Ureter (tissue), 1 donor: ENCODE data around the gene DYRK1A. TPM values are rescaled to one million over a fixed set of nuclear protein-coding genes. Genes with fewer than 3 reads are reported as not detected.

Source experiments
- DNase-seq: peaks from one replicate; pipeline ENCODE4 v3.0.0-alpha.2; 2020; ENCODE audit warnings: low spot score
- total RNA-seq: library from RNA; stranded (reverse); gene quantifications from one replicate; pipeline ENCODE4 v1.2.4, GENCODE V29; 2023
- donor health status: DM: yes; HTN: yes; CAD: no.

The DYRK1A gene
- total RNA-seq, 1 donor from 2014 or later, result 97.0 TPM

DNA sequence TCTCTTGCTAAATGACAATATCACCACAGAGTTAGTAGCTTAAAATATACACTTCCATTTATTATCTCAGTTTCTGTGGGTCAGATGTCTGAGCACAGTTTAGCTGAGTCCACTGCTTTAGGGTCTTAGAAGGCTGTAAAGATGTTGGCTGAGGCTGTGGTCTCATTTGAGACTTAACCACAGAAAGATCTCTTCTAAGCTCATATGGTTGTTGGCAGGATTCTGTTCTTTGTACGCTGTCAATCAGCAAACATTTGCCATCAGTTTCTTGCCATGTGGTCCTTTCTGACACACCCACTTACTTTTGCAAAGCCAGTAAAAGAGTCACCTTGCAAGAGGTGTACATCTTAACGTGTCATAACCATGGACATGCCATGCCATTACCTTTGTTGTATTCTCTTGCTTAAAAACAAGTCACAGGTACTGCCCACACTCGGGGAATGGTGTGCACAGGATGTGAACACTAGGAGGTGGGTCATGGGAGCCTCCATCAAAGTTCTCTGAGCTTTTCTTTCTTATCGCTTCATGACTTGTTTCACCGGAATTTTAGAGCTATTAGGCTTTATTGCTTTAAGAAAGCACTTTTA is 18.7 kb downstream of the DYRK1A start:
- DNase-seq, result no peak

DNA sequence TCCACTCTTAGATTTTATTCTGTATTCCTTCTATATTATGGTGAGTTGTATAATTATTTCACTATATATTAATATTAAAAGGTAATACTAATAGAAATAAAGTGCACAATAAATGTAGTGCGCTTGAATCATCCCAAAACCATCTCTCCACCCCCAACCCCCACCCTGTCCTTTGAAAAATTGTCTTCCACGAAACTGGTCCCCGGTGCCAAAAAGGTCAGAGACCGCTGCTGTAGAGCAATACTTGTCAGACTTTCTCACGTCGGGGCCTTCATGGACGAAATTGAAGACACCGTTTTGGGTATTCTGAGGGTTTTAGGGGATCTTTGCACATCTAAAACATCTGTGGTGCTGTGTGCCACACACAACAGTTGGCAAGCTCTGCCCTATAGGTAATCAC is 19.6 kb downstream of the DYRK1A start:
- DNase-seq, result no peak

DNA sequence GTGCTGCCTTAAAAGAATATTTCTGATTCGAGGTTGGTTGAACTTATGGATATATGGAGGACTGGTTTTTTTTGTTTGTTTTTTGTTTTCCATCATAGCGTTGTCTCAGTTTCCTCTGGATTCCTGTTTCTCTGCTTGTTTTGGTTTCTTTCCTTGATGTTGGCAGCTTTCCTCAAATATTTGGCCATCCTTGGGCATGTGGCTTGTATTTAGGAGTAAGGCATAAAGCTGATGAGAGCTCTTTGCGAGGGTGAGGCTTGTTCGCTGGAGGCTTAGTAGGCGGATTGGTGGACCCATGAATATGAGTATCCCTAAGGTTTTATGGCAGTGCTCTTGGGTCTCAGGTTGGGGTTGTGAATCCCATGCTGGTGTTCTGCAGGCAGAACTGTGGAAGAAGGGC is 22.9 kb downstream of the DYRK1A start:
- DNase-seq, result no peak

DNA sequence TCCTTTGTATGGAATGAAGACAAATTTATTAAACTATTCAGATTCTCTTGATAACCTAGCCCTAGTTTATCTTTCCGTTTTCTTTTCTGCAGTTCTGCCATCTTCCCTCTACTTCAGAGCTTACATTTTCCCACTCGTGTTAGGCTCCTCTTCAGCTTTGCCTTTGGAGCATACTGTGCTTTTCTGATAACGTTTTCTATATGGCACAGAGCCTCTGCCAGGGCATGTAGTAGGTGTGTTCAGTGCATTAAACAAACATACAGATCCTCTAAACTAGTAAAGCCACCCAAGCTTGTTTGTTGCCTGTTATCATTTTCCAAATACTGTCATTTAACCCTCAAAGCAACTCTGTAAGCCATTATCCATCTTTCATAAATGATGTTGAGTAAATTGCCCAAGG is 25.1 kb downstream of the DYRK1A start:
- DNase-seq, result no peak

DNA sequence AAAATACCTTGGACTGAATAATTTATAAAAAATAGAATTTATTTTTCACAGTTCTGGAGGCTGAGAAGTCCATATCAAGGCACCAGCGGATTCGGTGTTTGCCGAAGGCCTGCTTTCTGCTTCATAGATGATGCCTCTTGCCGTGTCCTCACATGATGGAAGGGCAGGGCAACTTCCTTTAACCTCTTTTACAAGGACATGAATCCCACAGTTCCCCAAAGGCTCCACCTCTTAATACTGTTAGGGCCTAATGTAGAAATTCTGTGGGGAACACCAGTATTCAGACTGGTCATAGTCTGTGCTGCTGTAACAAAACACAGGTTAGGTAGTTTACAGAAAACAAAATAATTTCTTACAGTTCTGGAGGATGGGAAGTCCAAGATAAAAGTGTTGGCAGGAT is 25.9 kb downstream of the DYRK1A start:
- no peak for DNase-seq

DNA sequence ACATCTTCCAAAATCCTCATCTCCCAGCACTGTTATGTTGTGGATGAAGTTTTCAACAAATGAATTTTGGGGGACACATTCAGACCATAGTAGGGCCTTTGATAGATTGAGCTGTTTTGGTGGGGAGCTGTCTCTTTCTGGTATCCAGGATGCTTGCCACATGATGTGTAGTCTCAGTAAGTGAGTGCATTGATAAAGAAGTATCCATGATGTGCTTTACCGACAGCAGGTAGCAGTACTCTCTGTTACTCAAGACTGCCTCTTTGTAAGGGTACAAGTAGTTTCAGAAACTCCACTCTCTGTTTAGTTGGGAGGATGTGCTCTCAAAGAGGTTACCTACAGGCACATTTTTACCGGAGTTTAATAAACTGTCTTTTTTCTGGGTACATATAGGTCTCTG is 26.5 kb downstream of the DYRK1A start:
- DNase-seq, result no peak

DNA sequence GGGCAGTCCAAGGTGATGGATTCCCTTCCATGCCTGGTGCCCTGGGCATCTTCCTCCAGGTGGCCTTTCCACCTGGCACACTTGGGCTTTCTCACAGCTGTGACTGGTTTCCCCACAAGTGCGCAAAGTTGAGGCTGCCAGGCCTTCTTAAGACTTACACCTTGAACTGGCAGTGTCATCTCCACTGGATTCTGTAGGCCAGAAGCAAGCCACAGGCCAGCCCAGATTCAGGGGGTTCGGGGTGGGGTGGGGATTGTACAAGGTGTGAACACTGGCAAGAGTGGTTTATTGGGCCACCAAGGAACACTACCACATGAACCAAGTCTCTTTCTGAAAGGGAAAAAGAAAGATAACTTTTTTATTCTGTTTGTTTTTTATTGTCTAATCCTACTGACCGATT is 27.2 kb downstream of the DYRK1A start:
- DNase-seq, result no peak

DNA sequence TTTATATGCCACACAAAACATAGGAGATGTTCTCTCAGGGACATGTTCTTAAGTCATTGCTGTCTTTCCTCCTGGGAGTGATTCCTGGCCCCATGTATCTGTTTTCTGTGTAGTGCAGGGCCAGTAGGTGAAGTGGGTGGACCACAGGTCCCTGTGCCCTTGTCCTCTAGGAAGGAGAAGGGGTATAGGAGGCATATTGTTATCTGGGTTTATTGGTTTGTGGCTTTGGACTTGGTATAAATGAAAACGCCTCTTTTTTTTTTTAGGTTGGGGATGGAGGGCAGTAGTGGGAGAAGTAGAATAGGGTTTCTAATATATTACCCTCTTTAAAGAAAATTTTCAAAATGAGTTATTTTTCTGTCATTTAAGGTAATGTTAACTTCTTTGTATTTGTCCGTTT is 29.4 kb downstream of the DYRK1A start:
- no peak for DNase-seq

DNA sequence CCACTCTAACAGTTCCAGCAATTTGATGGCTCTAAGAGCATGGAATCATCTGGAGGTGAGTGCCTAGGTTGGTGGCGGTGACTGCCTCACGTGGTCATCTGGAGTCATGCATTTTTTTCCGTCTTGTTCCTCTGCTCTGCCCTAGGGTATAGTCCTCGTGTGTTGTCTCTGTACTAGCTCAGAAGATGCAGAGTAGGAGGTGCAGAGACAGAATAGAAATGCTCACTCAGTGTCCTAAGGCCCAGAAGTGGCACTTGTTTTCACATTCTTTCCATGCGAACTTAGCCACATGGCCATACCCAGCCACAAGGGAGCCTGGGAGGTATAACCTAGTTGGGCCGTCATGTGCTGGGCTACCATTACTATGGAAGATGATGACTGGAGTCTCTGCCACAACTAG is 30.3 kb downstream of the DYRK1A start:
- DNase-seq, result no peak

DNA sequence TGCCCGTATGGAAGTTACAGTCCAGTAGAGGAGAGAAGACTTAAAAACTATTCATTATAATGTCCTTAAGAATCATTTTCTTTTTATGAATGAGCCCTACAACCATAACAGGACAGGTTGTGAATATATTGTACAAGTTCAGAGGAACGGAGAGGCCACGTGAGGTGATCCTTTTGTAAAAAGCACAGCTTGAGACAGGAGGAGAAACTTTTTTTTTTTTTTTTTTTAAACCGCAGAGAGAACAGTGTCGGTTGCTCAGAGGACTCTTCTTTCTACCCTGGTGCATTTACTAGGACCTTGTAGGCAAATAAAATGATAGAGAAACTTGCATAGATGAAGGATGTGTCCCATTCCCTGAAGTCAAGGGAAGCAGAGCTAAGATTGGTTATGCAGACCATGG is 32.1 kb downstream of the DYRK1A start:
- no peak for DNase-seq

DNA sequence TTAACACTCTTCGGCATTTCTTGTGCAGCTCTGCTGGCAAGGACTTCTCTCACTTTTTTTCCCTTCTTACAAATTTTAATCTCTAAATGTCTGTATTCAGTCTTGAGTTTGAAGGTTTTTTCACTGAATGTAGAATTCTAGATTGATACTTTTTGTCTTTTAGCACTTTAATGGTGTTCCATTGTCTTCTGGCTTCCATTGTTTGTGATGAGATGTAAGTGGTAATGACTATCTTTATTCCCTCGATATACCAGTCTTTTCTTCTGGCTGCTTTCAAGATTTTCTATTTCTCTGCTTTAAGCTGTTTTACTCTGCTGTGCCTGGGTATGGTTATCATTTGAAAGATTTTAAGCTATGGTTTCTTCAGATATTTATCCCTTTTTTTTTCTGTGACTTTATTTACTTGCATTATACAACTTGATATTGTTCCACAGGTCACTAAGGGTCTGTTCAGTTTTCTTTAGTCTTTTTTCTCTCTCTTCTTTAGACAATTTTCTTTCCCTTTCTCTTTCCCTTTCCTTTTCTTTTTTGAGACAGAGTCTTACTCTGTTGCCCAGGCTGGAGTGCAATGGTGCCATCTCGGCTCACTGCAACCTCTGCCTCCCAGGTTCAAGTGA is 35.8 kb downstream of the DYRK1A start:
- no peak for DNase-seq

DNA sequence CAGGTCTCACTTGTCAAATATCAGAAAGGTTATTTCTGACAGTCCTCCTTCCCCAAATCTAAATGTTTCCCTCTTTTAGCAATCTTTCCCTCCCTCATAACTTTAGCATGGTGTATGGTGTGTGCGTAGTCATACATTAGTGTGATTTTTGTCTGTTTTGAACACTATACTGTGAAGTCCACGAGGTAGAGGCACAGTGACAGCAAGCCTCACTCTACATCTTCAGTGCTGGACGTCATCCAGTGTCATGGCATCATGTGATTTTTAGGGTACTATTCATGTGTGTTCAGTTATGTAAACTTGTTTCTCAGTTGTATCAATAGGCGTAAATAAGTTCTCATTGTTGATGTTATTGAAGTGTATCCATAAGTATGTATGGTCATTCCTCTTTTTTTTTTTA is 39.1 kb downstream of the DYRK1A start:
- no peak for DNase-seq

DNA sequence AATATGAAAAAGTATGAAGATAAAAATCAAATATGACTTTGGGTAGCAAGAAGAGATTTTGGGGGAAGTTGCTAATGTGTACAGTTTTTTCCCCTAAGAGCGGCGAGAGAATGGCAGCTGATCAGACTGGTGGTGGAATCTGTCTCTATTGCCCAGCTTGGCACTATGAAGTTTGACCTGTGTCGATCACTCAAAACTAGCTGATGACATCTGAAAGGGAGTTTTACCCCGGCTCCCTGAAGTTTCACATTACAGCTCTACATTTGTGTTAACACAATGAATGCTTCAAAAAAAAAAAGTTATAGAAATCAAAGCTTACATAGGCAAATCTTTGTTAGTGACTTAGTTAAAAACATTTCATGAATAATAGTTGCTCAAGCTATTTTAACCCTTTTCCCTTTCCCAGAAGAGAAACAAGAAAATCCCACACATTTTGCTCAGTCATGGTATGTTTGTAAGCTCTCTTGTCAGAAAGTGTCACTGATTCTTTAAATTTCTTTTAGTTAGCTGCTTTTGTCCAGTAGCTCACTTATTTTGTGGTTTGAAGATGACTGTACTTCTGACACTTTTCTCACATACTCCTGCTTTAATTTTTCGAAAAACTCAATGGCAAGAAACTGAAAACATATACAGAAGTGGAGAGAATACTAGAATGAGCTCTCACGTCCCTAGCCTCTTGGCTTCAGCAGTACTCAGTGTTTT is 41.3 kb downstream of the DYRK1A start:
- no peak for DNase-seq

DNA sequence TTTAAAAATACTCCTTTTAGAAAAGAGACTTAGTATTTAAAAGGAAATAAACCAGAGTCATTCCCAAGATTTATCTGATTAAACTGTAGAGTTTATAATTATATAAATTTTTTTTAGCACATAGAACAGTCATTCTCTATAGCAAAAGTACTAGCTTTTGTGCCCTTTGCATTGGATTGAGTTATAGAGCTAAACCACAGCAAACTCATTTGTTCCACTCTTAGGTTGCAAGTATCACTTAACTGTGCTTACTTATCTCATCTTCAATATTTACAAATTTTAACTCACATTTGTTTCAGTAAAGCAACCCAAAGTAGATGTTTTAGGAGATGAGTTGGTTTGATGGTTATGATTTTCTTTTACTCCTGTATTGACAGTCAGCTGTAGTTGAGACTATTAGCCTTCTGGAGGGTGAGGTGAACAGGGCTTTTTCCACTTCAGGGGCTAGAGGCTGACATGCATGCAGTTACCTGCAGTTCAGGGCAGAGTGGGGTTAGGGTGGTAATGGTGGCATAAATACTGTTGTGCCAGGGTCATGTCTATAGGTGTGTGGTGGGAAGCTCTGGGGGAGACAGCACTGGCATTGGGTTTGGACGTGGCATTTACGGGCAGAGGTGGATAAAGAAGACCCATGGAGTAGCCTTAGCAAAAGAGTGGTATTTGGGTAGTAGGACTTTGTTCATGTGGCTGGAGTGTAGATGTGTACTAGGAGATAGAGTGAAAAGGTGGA is 42.1 kb downstream of the DYRK1A start:
- no peak for DNase-seq

DNA sequence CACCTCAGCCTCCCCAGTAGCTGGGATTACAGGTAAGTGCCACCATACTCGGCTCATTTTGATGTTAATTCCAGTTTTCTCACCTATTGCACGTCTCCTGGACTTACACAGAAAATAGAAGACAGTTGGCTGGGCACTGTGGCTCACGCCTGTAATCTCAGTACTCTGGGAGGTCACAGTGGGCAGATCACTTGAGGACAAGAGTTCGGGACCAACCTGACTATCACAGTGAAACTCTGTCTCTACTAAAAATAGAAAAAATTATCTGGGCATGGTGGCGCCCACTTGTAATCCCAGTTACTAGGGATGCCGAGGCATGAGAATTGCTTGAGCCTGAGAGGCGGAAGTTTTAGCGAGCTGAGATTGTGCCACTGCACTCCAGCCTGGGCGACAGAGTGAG is 44.1 kb downstream of the DYRK1A start:
- no peak for DNase-seq

DNA sequence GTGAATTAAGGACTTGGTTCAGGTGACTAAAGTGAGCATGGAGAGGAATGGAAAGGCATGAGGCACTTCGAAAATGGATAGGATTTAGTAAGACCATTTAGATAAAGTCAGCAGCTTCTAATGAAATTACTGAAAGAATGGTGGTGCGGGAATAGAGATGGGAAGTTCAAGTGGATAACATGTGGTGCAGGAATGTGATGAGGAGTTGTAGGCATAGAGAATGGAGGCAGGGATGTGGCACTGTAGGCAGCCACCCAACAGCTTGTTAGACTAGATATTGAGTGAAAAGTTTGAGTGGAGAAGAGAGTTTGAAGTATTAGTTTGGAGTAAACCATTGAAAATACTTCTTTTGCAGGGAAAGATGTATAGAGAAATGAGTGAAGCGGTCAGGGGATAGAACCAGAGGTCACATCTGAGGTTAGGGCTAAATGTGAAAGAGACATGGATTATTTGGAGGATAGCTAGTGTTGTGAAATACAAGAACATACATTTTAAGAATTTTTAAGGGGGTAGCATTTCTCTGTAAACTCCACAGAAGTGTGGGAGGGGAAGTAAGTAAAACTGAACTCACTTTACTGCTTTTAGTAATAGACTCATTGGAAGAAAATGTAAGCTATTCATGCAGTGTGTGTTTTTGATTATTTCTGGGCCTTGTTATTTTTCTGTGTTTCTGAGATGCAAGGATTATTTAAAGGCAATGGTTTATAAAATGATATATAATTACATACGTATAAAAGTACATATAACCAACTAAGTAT is 46.2 kb downstream of the DYRK1A start:
- no peak for DNase-seq

DNA sequence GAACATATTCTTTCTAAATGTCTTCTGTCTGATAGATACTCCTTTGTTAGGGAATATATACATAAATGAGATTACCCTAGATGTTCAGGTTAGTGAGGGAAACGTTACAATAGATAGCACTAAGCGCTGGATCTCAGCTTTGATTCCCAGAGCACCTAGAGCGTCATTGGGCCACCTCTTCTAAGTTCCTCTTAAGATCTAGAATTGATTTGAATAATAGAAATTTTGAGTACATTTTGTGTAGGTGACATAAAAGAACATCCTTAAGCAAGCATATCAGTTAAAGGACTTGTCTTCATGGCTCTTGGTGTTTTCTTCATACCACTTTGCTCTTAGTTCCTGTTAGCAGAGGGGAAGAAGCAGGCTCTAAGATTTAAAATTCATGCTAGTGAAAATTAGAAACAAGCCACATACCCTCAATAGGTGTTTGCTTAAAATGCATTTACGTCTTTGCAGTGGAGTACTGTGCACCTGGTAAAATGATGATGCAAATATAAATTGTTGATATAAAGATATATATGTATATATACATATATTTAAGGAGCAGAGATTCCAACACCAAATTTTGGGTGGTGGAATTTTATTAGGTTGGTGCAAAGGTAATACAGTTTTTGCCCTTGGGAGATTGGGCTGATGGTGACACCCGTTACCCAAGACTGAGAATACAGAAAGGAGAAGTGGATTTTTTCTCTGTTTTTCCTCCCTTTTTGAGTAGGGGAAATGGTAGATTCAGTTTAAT is 47.1 kb downstream of the DYRK1A start:
- no peak for DNase-seq

DNA sequence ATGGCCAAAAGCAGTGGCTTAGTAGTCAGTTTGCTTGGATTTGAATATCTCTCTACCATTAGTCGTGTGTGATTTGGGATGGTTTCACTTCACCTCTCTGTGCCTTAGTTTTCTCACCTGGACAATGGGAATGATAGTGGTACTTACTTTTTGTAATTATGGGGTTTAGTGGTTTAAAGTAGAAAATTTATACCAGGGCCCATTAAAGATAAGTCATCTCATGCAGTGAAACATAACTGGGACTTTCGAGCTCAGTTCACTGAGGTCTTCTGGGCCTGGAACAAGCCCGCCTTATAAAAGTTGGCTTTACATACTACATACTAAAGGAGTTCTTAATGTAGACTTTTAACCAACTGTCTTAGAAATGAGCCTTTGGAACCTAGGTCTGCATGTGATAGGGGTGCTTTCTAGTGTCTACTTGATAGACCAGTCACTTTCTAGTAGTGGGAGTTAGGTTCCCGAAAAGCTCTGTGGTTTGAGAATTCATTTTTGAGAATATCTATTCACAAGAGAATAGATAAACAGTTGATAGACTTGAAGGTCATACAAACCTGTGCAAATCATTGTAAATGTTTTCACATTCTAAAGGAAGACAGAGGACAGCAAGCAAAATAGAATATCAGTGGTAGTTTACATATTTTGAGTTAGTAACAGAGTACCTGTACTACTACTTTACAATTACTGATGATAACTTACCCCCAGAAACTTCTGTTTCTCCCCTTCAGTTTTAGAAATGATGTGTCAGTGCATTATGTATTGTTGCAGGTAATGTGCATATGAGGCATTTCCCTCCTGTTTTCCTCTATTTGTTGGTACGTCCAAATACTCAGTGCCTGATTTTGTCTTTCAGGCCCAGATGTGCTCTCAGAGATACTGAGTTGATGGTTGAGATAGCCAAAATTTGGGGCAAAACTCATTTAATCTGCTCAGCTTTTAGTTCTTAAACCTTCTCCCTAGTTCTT is 48.0 kb downstream of the DYRK1A start:
- no peak for DNase-seq

DNA sequence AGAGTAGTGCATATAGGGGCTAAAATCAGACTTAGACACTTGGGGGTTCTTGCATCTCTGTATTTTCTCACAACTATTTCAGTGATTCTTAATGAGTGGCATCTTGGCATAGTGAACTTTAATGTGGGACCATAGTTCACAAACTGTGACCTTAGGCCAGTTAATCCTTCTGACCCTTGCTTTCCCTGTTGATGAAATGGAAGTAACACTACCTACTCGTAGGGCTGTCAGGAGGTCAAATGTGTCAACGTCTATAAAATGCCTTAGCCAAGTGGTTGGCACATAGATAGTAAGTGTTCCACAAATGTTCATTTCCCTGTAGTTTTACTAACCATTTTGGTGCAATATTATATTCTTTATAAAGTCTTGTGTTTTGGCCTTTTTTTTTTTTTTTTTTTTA is 49.4 kb downstream of the DYRK1A start:
- no peak for DNase-seq

DNA sequence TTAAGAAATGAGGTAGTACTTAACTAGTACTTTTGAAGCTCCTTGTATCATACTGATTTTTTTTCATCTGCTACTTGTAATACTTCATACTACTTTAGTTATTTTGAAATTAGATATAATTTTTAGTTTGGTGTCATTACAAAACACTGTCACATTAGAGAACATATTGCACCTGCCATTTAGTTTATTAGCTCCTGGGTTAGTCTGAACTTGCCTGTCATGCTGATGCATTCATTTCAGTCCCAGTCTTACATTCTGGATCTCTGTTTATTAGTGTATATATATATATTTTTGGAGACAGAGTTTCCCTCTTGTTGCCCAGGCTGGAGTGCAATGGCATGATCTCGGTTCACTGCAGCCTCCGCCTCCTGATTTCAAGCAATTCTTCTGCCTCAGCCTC is 50.3 kb downstream of the DYRK1A start:
- DNase-seq, result no peak
